H9 (cell line): ENCODE results near the gene HOXB6. TPM values are rescaled to one million over a fixed set of nuclear protein-coding genes. Genes with fewer than 3 reads are reported as not detected.
A peak's percentile ranks its signal among the peaks of the same experiment; 100 is the strongest.

ENCODE experiments used
- DNase-seq: peaks from one replicate; pipeline ENCODE4 v3.0.0-alpha.2; 2017
- H2AFZ ChIP-seq: one replicate; pipeline ENCODE4 v1.6.1; 2013; ENCODE audit warnings: mild to moderate bottlenecking, low read length, control low read depth, moderate library complexity
- H2AK5ac ChIP-seq: 2 replicates; pipeline ENCODE4 v1.6.1; 2013; ENCODE audit warnings: low read length, control low read depth, mixed read lengths; ENCODE audit not compliant: insufficient read length
- H2BK120ac ChIP-seq: one replicate; pipeline ENCODE4 v1.6.1; 2013; ENCODE audit warnings: low read depth, mild to moderate bottlenecking, low read length, control low read depth, inconsistent platforms; ENCODE audit not compliant: poor library complexity, severe bottlenecking
- H2BK12ac ChIP-seq: 2 replicates; pipeline ENCODE4 v1.6.1; 2013; ENCODE audit warnings: low read length, control low read depth, mixed read lengths, low read depth; ENCODE audit not compliant: insufficient read length
- H2BK15ac ChIP-seq: 2 replicates; pipeline ENCODE4 v1.6.1; 2013; ENCODE audit warnings: low read depth, low read length, control low read depth
- H2BK20ac ChIP-seq: one replicate; pipeline ENCODE4 v1.6.1; 2013; ENCODE audit warnings: low read depth, mild to moderate bottlenecking, low read length, control low read depth, inconsistent platforms; ENCODE audit not compliant: poor library complexity, severe bottlenecking
- H2BK5ac ChIP-seq: 2 replicates; pipeline ENCODE4 v1.6.1; 2013; ENCODE audit warnings: low read length, control low read depth, mixed read lengths; ENCODE audit not compliant: insufficient read length
- H3K14ac ChIP-seq: 2 replicates; pipeline ENCODE4 v1.6.1; 2013; ENCODE audit warnings: low read length, control low read depth; ENCODE audit not compliant: insufficient read depth
- H3K18ac ChIP-seq: 2 replicates; pipeline ENCODE4 v1.6.1; 2013; ENCODE audit warnings: low read depth, mild to moderate bottlenecking, mixed read lengths, low read length, control low read depth; ENCODE audit not compliant: insufficient read length
- H3K23ac ChIP-seq: 2 replicates; pipeline ENCODE4 v1.6.1; 2013; ENCODE audit warnings: low read length, control low read depth, mixed read lengths, low read depth; ENCODE audit not compliant: insufficient read length
- H3K23me2 ChIP-seq: 2 replicates; pipeline ENCODE4 v1.6.1; 2013; ENCODE audit warnings: low read depth, mild to moderate bottlenecking, mixed read lengths, low read length, control low read depth; ENCODE audit not compliant: insufficient read length, poor library complexity, severe bottlenecking
- H3K27ac ChIP-seq: 2 replicates; pipeline ENCODE4 v1.5.1; 2013; ENCODE audit warnings: low read length, control low read depth, mixed read lengths, low read depth; ENCODE audit not compliant: insufficient read length
- H3K27me3 ChIP-seq: 2 replicates; pipeline ENCODE4 v1.6.1; 2013; ENCODE audit warnings: low read length, control low read depth, inconsistent platforms; ENCODE audit not compliant: insufficient read depth
- H3K4ac ChIP-seq: 2 replicates; pipeline ENCODE4 v1.6.1; 2013; ENCODE audit warnings: low read depth, mild to moderate bottlenecking, control low read depth, inconsistent platforms, low read length, moderate library complexity
- H3K4me1 ChIP-seq: 2 replicates; pipeline ENCODE4 v1.6.1; 2013; ENCODE audit warnings: low read length, control low read depth, inconsistent platforms; ENCODE audit not compliant: insufficient read depth
- H3K4me2 ChIP-seq: 2 replicates; pipeline ENCODE4 v1.6.1; 2013; ENCODE audit warnings: low read length, control low read depth, mixed read lengths; ENCODE audit not compliant: insufficient read length, insufficient read depth
- H3K56ac ChIP-seq: 2 replicates; pipeline ENCODE4 v1.6.1; 2013; ENCODE audit warnings: low read depth, mild to moderate bottlenecking, mixed read lengths, low read length, control low read depth; ENCODE audit not compliant: insufficient read length
- H3K79me1 ChIP-seq: 2 replicates; pipeline ENCODE4 v1.6.1; 2013; ENCODE audit warnings: low read depth, mild to moderate bottlenecking, moderate library complexity, low read length, control low read depth, inconsistent platforms; ENCODE audit not compliant: insufficient read depth, poor library complexity, severe bottlenecking
- H3K79me2 ChIP-seq: 2 replicates; pipeline ENCODE4 v1.6.1; 2013; ENCODE audit warnings: low read length, control low read depth, inconsistent platforms; ENCODE audit not compliant: insufficient read depth
- H3K9ac ChIP-seq: 2 replicates; pipeline ENCODE4 v1.6.1; 2013; ENCODE audit warnings: low read length, control low read depth, mixed read lengths; ENCODE audit not compliant: insufficient read length; ENCODE audit errors: extremely low read depth
- H3K9me3 ChIP-seq: one replicate; pipeline ENCODE4 v1.6.1; 2013; ENCODE audit warnings: low read depth, low read length, inconsistent platforms; ENCODE audit not compliant: control insufficient read depth
- H3T11ph ChIP-seq: one replicate; pipeline ENCODE4 v1.6.1; 2013; ENCODE audit warnings: mild to moderate bottlenecking, low read length, control low read depth, inconsistent platforms
- H4K20me1 ChIP-seq: one replicate; pipeline ENCODE4 v1.6.1; 2013; ENCODE audit not compliant: control insufficient read depth, insufficient read length, insufficient read depth
- H4K5ac ChIP-seq: 2 replicates; pipeline ENCODE4 v1.6.1; 2013; ENCODE audit warnings: low read depth, mild to moderate bottlenecking, mixed read lengths, low read length, control low read depth; ENCODE audit not compliant: insufficient read length
- H4K8ac ChIP-seq: replicated peaks from 2 replicates; pipeline ENCODE4 v1.6.1; 2013; ENCODE audit warnings: low read length, control low read depth, mixed read lengths, low read depth; ENCODE audit not compliant: insufficient read length
- H4K91ac ChIP-seq: 2 replicates; pipeline ENCODE4 v1.6.1; 2013; ENCODE audit warnings: low read depth, mild to moderate bottlenecking, moderate library complexity, mixed read lengths, low read length, control low read depth; ENCODE audit not compliant: insufficient read length
- H3K27ac Mint-ChIP-seq, 3 experiments: 2 replicates in 2 of 3; 3 replicates in 1 of 3; pipeline ENCODE4 v1.8.0; 2020 to 2021; ENCODE audit warnings: mixed read lengths in 3 of 3, mild to moderate bottlenecking in 1 of 3, moderate library complexity in 1 of 3
- H3K27me3 Mint-ChIP-seq: 2 replicates; pipeline ENCODE4 v1.8.0; 2021; ENCODE audit warnings: low read depth, mild to moderate bottlenecking, moderate library complexity, mixed read lengths
- H3K36me3 Mint-ChIP-seq, 3 experiments: 2 replicates in 2 of 3; 3 replicates in 1 of 3; pipeline ENCODE4 v1.8.0; 2020 to 2021; ENCODE audit warnings: low read depth in 3 of 3, mixed read lengths in 3 of 3; ENCODE audit not compliant: insufficient read depth in 1 of 3
- H3K4me1 Mint-ChIP-seq, 2 experiments: 2 replicates each; pipeline ENCODE4 v1.8.0; 2020; ENCODE audit warnings: mixed read lengths in 2 of 2
- H3K4me3 Mint-ChIP-seq, 2 experiments: 2 replicates in 1 of 2; 3 replicates in 1 of 2; pipeline ENCODE4 v1.8.0; 2020 to 2021; ENCODE audit warnings: mild to moderate bottlenecking in 2 of 2, mixed read lengths in 2 of 2, moderate library complexity in 1 of 2
- H3K9me3 Mint-ChIP-seq, 2 experiments: 2 replicates in 1 of 2; 3 replicates in 1 of 2; pipeline ENCODE4 v1.8.0; 2020; ENCODE audit warnings: mild to moderate bottlenecking in 2 of 2, mixed read lengths in 2 of 2, moderate library complexity in 1 of 2
- WGBS: extraction: QIAGEN DNeasy Blood & Tissue Kit; methylation state at CpG from one replicate; pipeline ENCODE4 v1.1.7; 2013; ENCODE audit warnings: missing lambda C conversion rate, low lambda C conversion rate, mixed read lengths; ENCODE audit not compliant: insufficient read length; ENCODE audit errors: extremely low coverage; 5-methylcytosine and 5-hydroxymethylcytosine counted together
- total RNA-seq: library from RNA; stranded (reverse); gene quantifications from 2 replicates; pipeline ENCODE4 v1.2.1, GENCODE V29; 2021
- TF ChIP-seq, protein P1 (sequence below): fragments of 200-600 bp; sonication (generic); conservative IDR thresholded peaks from 3 replicates; pipeline ENCODE4 v1.8.0; 2021; ENCODE audit warnings: antibody characterized with exemption, mild to moderate bottlenecking

Gene HOXB6
- total RNA-seq, 1 experiment from 2014 or later, result not detected

DNA sequence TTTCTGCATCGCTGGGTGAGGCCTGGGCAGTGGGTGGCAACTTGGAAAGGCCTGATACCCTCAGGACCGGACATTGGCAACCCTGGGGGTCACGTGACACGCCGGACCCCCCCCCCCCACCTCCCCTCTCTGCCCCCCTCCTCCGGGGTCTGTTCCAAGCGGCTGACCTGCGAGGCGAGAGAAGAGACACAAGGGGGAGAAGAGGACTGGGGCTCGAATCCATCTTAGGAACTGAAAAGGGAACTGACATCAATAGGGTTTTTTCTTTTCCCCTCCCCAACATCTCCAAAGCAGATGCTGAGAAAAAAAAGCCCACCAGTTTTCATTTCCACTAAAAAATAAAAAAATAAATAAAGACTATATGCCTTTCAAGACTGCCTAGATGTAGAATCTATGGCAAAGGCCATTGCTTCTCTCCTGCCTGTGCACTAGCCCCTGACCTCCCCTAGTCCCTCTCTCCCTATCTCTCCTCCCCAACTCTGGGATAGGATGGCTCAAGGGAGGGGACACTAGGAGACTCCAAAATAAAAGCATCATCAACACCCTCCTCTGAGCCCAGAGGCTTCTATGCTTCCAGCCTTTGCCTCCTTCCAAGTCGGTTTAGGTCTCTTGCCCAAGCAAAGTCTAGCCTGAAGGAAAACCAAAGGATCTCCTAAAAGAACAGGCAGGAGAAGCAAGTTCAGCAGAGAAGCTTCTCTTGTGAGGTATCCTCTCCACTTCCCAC lies 52.2 kb downstream of the HOXB6 start:
- no peaks in the 10 kb centered on the region for H3K23me2 ChIP-seq
- no peak overlapping the region for H2BK15ac ChIP-seq
- H2AK5ac ChIP-seq, result no peak overlapping the region
- H3K9me3 ChIP-seq, result no peaks in the 10 kb centered on the region
- no peak overlapping the region for H3K27ac ChIP-seq
- peak; percentile 77 for DNase-seq
- H3K4me2 ChIP-seq, result no peak overlapping the region
- Mint-ChIP-seq H3K27ac (no peak overlapping the region), H3K4me1 (peaks cover 23 to 47% of the 10 kb centered on the region in 2 experiments), H3K4me3 (no peak overlapping the region; a peak in 1 of 5 replicates), H3K36me3 (no peaks in the 10 kb centered on the region), H3K9me3 (peaks cover 11% of the 10 kb centered on the region in 2 experiments; a peak in 4 of 5 replicates), H3K27me3 (peaks cover 99% of the 10 kb centered on the region)
- no peak overlapping the region for H3T11ph ChIP-seq
- H3K23ac ChIP-seq, result no peak overlapping the region
- H2BK120ac ChIP-seq, result no peak overlapping the region
- H2BK12ac ChIP-seq, result no peak overlapping the region
- no peak overlapping the region for H3K18ac ChIP-seq
- H4K8ac ChIP-seq, result no peak overlapping the region
- no CpG with 5 or more reads among the region's 11 CpGs for WGBS
- no peak overlapping the region for H4K91ac ChIP-seq
- no peak overlapping the region for H3K56ac ChIP-seq
- TF ChIP-seq, protein P1, sequence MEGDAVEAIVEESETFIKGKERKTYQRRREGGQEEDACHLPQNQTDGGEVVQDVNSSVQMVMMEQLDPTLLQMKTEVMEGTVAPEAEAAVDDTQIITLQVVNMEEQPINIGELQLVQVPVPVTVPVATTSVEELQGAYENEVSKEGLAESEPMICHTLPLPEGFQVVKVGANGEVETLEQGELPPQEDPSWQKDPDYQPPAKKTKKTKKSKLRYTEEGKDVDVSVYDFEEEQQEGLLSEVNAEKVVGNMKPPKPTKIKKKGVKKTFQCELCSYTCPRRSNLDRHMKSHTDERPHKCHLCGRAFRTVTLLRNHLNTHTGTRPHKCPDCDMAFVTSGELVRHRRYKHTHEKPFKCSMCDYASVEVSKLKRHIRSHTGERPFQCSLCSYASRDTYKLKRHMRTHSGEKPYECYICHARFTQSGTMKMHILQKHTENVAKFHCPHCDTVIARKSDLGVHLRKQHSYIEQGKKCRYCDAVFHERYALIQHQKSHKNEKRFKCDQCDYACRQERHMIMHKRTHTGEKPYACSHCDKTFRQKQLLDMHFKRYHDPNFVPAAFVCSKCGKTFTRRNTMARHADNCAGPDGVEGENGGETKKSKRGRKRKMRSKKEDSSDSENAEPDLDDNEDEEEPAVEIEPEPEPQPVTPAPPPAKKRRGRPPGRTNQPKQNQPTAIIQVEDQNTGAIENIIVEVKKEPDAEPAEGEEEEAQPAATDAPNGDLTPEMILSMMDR, result no peak
- H2BK5ac ChIP-seq, result no peak overlapping the region
- H3K4ac ChIP-seq, result no peak overlapping the region
- H4K5ac ChIP-seq, result no peak overlapping the region
- peaks cover 91% of the 10 kb centered on the region for H3K27me3 ChIP-seq
- peaks cover 3% of the 10 kb centered on the region; the same call in 1 of the 2 replicates for H3K4me1 ChIP-seq
- H3K79me2 ChIP-seq, result no peaks in the 10 kb centered on the region
- no peak overlapping the region for H2BK20ac ChIP-seq
- H3K9ac ChIP-seq, result no peak overlapping the region
- peaks cover 3% of the 10 kb centered on the region for H4K20me1 ChIP-seq
- no peak overlapping the region for H2AFZ ChIP-seq
- H3K14ac ChIP-seq, result no peak overlapping the region
- no peaks in the 10 kb centered on the region for H3K79me1 ChIP-seq
